Activated naive CD8-positive, alpha-beta T cell treated with anti-CD3 and anti-CD28 coated beads, Interleukin-2, amount 10 ng/mL, durations not matched to agents 7 days and 5 days (primary cell): ENCODE measurements around the gene EFNA2. TPM values are rescaled to one million over a fixed set of nuclear protein-coding genes. Genes with fewer than 3 reads are reported as not detected.

Experiments
- ATAC-seq: fragments of 150-1000 bp; cut with Tn5 transposase; one replicate; pipeline ENCODE4 v1.10.0; 2021; ENCODE audit warnings: low read depth, moderate library complexity
- POLR2A ChIA-PET: fragments of 350-600 bp; sonication (Branson Sonifier 250); formaldehyde crosslinking; loops from one replicate; lab custom pipeline; 2021; ENCODE audit warnings: antibody characterized with exemption; lab: Charles Lee
- DNase-seq: peaks from one replicate; pipeline ENCODE4 v3.0.0; 2021
- H3K27ac Mint-ChIP-seq: one replicate; pipeline ENCODE4 v1.8.0; 2022; ENCODE audit warnings: mild to moderate bottlenecking, mixed read lengths
- H3K27me3 Mint-ChIP-seq: one replicate; pipeline ENCODE4 v1.8.0; 2022; ENCODE audit warnings: mild to moderate bottlenecking, moderate library complexity, mixed read lengths
- H3K36me3 Mint-ChIP-seq: one replicate; pipeline ENCODE4 v1.8.0; 2021; ENCODE audit warnings: mild to moderate bottlenecking, mixed read lengths
- H3K4me1 Mint-ChIP-seq: one replicate; pipeline ENCODE4 v1.8.0; 2021; ENCODE audit warnings: mixed read lengths
- H3K4me3 Mint-ChIP-seq: one replicate; pipeline ENCODE4 v1.8.0; 2022; ENCODE audit warnings: mild to moderate bottlenecking, moderate library complexity, mixed read lengths
- H3K9me3 Mint-ChIP-seq: one replicate; pipeline ENCODE4 v1.8.0; 2021; ENCODE audit warnings: mixed read lengths
- total RNA-seq, 2 experiments: library from RNA; stranded (reverse); gene quantifications; one replicate each; pipeline ENCODE4 v1.2.3, GENCODE V29; 2021

EFNA2 gene
- total RNA-seq, 2 experiments from 2014 or later = not detected

DNA sequence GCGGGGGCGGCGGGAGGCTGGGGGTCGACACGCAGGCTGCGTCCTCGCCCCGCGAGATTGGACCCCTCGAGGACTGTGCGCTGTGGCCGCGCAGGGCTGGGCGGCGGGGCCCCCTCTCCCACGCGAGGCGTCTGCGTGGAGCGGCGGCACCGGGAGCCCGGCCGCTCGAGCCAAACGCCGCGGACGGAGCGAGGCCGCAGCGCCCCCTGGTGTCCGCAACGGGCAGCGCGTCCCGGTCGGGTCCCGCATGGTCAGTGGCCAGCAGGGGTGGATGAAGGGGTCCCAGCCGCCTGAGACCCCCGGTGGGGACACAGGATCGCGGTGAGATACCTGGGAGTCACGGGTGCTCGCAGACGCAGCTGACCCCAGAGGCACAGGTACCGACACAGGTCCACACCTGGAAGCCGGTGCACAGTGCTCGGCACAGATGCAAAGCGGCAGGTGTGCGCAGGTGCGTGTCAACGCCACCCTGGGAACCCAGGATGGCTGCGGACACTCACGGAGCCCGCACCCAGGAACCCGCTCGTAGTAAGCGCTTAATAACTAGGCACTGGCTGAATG is 18.7 kb upstream of the EFNA2 start:
- POLR2A ChIA-PET = interaction anchor here (1.2 to 6.8 kb wide), 7 partner anchors 9 to 163 kb away, joined by 4 to 385 read pairs (median 11); partner anchors contain the start of genes ATP5F1D, FAM174C, GPX4 and MIDN
- ATAC-seq (peak; percentile 5), DNase-seq (peak; percentile 91)
- Mint-ChIP-seq H3K9me3 (no peaks in the 10 kb centered on the region), H3K27ac (peak overlapping the region; percentile 56), H3K36me3 (peaks cover 22% of the 10 kb centered on the region), H3K4me3 (peak overlapping the region; percentile 69), H3K4me1 (peaks cover 39% of the 10 kb centered on the region), H3K27me3 (no peaks in the 10 kb centered on the region)

DNA sequence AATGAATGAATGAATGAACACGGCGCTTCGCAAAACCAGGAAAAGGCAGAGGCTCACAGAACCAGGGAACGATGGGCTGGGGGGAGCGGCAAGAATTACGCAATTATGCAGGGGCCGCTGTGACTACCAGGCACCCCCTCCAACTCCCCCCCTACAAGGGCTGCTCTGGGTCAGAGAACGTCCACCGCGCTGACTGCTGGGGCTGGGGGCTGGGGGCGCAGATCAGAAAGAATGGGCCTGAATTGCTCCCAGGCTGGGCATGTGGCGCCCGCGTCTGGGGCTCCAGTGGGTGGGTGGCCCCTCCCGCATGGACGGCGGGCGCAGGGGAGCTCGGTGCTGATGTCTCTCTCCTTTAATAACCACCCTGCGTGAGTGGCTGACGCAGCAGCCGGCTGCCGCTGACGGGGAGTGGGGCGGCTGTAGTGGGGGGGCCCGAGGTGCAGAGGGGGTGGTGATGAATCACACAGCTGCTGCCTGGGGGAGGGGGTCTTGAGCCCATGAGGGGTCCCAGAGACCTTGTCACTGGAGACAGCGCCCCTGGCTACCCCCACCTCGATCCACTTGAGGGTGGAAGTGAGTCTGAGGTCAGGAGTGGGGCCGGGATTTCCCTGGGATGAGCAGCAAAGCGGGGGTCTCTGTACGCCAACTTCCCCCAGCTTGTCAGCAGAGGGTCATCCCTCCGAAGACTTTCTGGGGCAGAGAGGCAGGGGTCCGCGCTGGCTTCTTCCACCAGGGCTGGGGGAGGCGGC is 18.0 kb upstream of the EFNA2 start:
- peak overlapping the region; percentile 56 for H3K27ac Mint-ChIP-seq
- DNase-seq = peak; percentile 43
- no peaks in the 10 kb centered on the region for H3K27me3 Mint-ChIP-seq
- peak overlapping the region; percentile 45 for H3K4me3 Mint-ChIP-seq
- no peak for ATAC-seq
- no peaks in the 10 kb centered on the region for H3K9me3 Mint-ChIP-seq
- peaks cover 43% of the 10 kb centered on the region for H3K4me1 Mint-ChIP-seq
- POLR2A ChIA-PET = interaction anchor here (2.2 to 6.8 kb wide), 4 partner anchors 8 to 24 kb away, joined by 8 to 385 read pairs (median 31); partner anchors contain the start of genes ATP5F1D and FAM174C
- H3K36me3 Mint-ChIP-seq = peaks cover 26% of the 10 kb centered on the region

DNA sequence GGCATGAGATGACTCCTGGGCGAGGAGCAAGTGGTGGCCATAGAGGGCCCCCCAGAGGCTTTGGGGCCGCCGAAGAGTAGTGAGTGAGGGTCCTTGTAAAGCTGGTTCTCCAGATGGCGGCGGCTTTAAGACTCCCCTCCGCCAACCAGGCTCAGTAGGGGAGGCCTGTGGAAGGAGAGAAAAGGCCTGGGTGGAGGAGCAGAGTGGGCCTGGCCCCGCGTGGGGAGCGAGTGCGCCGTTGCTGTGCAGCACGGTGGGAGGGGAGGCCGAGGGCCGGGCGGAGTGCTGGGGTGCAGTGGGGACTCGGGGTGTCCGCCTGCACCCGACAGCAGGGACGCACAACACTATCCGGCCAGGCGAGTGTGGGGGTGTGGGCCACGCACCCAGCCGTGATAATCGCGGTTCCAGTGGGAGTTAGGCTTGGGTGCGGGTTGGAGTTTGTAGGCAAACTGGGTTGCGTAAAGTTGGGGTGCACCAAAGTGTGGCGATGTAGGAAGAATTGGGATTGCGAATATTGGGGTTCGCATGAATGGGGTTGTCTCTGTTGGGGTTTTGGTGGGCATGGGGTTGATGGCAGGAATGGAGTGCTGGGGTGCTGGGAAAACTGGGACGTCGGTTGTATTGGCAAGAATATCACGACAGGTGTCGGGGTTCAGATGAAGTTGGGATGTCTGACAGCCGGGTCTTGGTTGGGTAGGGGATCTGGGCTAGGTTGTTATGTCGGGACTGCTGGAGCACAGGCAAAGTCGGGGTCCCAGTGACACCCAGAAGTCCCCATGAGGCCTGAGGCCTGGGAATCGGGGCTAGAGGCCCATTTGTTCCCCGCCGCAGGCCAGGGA is 17.2 kb upstream of the EFNA2 start:
- Mint-ChIP-seq H3K27me3 (no peaks in the 10 kb centered on the region), H3K27ac (peak overlapping the region; percentile 87), H3K9me3 (no peaks in the 10 kb centered on the region), H3K36me3 (peaks cover 30% of the 10 kb centered on the region), H3K4me1 (peaks cover 46% of the 10 kb centered on the region), H3K4me3 (peak overlapping the region; percentile 76)
- ATAC-seq (no peak), DNase-seq (peak; percentile 43)
- POLR2A ChIA-PET = interaction anchor here (0.5 to 6.8 kb wide), 49 partner anchors 9 to 1911 kb away, joined by 3 to 385 read pairs (median 5); partner anchors contain the start of genes ABCA7, ARHGAP45, ATP5F1D and CNN2

DNA sequence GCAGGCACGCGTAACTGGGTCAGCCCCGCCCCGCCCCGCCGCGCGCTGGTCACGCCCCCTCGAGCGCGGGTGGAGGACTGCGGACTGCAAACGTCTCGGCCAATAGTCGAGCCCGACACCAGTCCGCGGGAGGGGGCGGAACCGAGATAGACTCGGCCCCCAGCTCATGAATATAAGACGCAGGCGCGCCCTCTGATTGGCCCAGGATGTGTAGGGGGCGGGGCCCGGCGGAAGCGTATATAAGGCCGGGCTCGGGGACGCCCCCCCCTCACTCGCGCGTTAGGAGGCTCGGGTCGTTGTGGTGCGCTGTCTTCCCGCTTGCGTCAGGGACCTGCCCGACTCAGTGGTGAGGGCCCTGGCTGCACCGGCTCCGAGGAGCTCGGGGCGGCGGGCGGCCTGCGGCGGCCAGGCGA is 16.6 kb upstream of the EFNA2 start, which contains the start of gene CIRBP:
CIRBP (plus strand) TSS at position 268 of the 413 bp plus-strand sequence. CDS start 1,602 bp downstream, outside the sequence.
- H3K4me1 Mint-ChIP-seq = peaks cover 51% of the 10 kb centered on the region
- peaks cover 36% of the 10 kb centered on the region for H3K36me3 Mint-ChIP-seq

DNA sequence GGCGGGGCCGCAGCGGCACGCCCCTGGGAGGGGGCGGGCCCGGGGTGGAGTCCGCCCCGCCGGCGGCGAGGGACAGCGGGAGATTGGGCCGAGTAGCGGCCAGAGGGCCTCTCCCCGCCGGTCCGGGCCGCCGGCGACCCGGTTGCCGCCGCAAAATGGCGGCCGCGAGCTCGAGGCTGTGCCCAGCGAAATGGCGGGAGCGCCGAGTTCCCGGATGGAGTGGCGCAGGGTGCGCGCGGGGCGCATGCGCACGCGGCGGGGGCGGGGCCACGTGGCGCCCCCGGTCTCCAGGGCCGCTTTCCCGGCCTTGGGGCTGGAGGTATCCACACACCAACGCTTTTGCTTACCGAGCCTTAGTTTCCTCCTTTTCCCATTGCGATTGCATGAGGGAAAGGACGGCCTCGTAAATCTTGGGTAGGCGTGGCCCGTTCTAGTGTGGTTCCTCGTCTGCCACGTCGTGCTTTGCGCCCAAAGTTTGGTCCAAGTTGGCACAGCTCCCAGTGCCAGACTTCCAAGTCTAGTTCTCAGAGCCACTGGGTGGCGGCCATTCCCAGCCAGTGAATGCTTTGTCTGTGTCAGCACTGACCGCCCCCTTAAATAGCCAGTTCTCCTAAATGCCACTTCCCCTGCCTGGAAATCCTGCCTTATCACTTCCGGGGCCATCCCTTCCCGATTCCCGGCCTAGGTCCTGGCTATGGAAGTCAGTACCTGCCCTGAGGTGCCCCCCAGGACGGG is 16.0 kb upstream of the EFNA2 start:
- ATAC-seq = peak; percentile 33
- POLR2A ChIA-PET = interaction anchor here (0.6 to 6.8 kb wide), 40 partner anchors 8 to 1346 kb away, joined by 3 to 385 read pairs (median 5); partner anchors contain the start of genes ABCA7, ARHGAP45, ATP5F1D and CNN2
- H3K27ac Mint-ChIP-seq = peak overlapping the region; percentile 88

More for the DNA sequence above, 16.6 kb upstream of the EFNA2 start, which contains the start of gene CIRBP:
- POLR2A ChIA-PET = interaction anchor here (0.5 to 6.8 kb wide), 52 partner anchors 8 to 1911 kb away, joined by 3 to 385 read pairs (median 4); partner anchors contain the start of genes ABCA7, ARHGAP45, ATP5F1D and CNN2
- no peaks in the 10 kb centered on the region for H3K9me3 Mint-ChIP-seq
- H3K27ac Mint-ChIP-seq = peak within 1 kb of the TSS; percentile 88
- H3K27me3 Mint-ChIP-seq = no peaks in the 10 kb centered on the region
- peak; percentile 99 for DNase-seq
- peak; percentile 77 for ATAC-seq
- H3K4me3 Mint-ChIP-seq = peak within 1 kb of the TSS; percentile 94

DNA sequence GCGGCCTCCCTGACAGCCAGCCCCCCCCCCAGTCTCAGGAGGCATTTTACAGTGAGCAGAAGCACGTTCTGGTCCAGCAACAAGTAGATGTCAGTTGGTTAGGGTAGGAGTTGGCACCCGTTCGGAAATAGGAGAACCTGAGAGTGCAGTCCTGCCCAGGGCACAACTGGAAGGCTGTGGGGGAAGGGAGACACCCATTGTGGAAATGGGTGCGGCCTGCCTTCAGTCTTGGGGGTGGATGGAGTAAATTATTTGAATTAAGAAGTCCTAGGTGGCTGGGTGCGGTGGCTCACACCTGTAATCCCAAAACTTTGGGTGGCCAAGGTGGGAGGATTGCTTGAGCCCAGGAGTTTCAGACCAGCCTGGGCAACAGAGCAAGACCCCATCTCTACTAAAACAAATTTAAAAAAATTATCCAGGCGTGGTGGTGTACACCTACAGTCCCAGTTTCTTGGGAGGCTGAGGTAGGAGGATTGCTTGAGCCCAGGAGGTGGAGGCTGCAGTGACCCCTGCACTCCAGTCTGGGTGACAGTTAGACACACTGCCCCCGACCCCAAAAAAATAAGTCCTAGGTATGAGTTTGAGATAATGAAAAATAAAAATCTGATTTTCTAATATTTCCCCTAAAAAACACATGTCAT is 15.3 kb upstream of the EFNA2 start:
- H3K4me3 Mint-ChIP-seq = peak overlapping the region; percentile 94
- H3K4me1 Mint-ChIP-seq = peaks cover 47% of the 10 kb centered on the region
- ATAC-seq (no peak), DNase-seq (no peak)
- peak overlapping the region; percentile 88 for H3K27ac Mint-ChIP-seq
- H3K27me3 Mint-ChIP-seq = no peaks in the 10 kb centered on the region
- POLR2A ChIA-PET = interaction anchor here (1.3 to 6.8 kb wide), 6 partner anchors 16 to 336 kb away, joined by 5 to 385 read pairs (median 10); partner anchors contain the start of genes ABCA7 and ATP5F1D
- H3K36me3 Mint-ChIP-seq = peaks cover 36% of the 10 kb centered on the region
- no peaks in the 10 kb centered on the region for H3K9me3 Mint-ChIP-seq

More for the DNA sequence above, 16.0 kb upstream of the EFNA2 start:
- no peaks in the 10 kb centered on the region for H3K27me3 Mint-ChIP-seq
- no peaks in the 10 kb centered on the region for H3K9me3 Mint-ChIP-seq
- H3K4me3 Mint-ChIP-seq = peak overlapping the region; percentile 94
- peaks cover 51% of the 10 kb centered on the region for H3K4me1 Mint-ChIP-seq
- peaks cover 36% of the 10 kb centered on the region for H3K36me3 Mint-ChIP-seq
- peak; percentile 95 for DNase-seq

DNA sequence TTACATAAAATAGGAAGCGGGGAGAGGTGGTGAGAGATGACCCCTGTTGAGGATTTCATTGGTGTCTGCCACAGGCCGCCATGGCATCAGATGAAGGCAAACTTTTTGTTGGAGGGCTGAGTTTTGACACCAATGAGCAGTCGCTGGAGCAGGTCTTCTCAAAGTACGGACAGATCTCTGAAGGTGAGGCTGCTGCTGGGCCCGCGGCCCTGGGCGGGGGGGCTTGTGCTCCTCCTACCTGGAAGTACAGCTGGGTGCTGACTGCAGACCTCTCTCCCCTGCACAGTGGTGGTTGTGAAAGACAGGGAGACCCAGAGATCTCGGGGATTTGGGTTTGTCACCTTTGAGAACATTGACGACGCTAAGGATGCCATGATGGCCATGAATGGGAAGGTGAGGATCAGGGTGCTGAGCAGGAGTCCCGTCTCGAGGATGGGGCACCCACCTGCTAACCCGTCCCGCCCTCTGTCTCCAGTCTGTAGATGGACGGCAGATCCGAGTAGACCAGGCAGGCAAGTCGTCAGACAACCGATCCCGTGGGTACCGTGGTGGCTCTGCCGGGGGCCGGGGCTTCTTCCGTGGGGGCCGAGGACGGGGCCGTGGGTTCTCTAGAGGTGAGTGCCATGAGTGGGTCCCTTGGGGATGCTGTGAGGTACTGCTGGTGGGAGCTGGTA is 14.7 kb upstream of the EFNA2 start:
- ATAC-seq = no peak
- peaks cover 45% of the 10 kb centered on the region for H3K4me1 Mint-ChIP-seq

DNA sequence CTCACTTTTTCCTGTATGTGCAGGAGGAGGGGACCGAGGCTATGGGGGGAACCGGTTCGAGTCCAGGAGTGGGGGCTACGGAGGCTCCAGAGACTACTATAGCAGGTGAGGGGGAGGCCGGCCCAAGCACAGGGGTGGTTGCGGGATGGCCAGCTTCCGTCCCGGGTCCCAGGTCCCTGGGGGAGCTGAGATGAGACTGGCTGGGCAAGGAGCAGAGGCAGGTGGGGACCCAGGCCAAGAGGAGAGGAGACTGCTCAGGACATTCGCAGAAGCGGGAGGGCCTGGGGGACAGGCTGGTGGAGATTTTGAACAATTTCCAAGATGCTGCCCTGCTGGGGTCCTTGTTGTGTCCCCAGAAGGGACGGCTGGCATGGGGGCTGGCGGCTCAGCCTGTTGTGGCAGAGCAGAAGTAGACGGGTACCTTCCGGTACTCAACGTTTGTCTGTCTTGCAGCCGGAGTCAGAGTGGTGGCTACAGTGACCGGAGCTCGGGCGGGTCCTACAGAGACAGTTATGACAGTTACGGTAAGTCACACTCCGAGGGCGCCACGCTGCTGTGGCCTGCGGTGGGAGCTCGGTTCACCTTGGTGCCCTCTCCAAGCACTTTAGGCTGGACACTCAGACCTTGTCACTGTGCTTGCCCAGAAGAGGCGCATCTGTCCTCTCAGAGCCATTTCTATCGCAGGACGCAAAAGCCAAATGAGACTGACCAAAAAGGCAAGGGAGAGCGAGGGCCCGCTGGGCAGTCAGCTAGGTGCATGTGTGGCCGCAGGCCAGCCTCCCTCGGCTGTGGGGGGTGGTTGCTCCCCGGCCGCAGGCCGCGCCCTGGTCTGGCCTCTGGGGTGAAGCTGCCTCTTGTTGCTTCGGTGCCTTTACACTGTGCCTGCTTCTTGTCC is 13.9 kb upstream of the EFNA2 start:
- no peaks in the 10 kb centered on the region for H3K27me3 Mint-ChIP-seq
- H3K9me3 Mint-ChIP-seq = no peaks in the 10 kb centered on the region
- ATAC-seq (no peak), DNase-seq (no peak)
- peak overlapping the region; percentile 94 for H3K4me3 Mint-ChIP-seq
- H3K27ac Mint-ChIP-seq = peak overlapping the region; percentile 88
- POLR2A ChIA-PET = interaction anchor here (1.6 to 1.9 kb wide), 2 partner anchors 10 to 27 kb away, joined by 5 to 7 read pairs; no protein-coding TSS in a partner anchor
- peaks cover 48% of the 10 kb centered on the region for H3K4me1 Mint-ChIP-seq
- peaks cover 37% of the 10 kb centered on the region for H3K36me3 Mint-ChIP-seq

More for the DNA sequence above, 14.7 kb upstream of the EFNA2 start:
- Mint-ChIP-seq H3K9me3 (no peaks in the 10 kb centered on the region), H3K4me3 (peak overlapping the region; percentile 94), H3K36me3 (peaks cover 36% of the 10 kb centered on the region), H3K27ac (peak overlapping the region; percentile 88), H3K27me3 (no peaks in the 10 kb centered on the region)
- DNase-seq = no peak
- POLR2A ChIA-PET = interaction anchor here (1.6 to 1.9 kb wide), 2 partner anchors 9 to 27 kb away, joined by 5 to 7 read pairs; no protein-coding TSS in a partner anchor

DNA sequence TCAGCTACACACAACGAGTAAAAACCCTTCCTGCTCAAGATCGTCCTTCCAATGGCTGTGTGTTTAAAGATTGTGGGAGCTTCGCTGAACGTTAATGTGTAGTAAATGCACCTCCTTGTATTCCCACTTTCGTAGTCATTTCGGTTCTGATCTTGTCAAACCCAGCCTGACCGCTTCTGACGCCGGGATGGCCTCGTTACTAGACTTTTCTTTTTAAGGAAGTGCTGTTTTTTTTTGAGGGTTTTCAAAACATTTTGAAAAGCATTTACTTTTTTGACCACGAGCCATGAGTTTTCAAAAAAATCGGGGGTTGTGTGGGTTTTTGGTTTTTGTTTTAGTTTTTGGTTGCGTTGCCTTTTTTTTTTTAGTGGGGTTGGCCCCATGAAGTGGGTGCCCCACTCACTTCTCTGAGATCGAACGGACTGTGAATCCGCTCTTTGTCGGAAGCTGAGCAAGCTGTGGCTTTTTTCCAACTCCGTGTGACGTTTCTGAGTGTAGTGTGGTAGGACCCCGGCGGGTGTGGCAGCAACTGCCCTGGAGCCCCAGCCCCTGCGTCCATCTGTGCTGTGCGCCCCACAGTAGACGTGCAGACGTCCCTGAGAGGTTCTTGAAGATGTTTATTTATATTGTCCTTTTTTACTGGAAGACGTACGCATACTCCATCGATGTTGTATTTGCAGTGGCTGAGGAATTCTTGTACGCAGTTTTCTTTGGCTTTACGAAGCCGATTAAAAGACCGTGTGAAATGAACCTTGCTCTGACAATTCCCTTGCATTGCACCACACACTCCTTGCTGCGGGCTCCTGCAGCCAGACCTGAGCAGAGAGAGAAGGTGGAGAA is 13.0 kb upstream of the EFNA2 start:
- H3K27me3 Mint-ChIP-seq = no peaks in the 10 kb centered on the region
- H3K36me3 Mint-ChIP-seq = peaks cover 38% of the 10 kb centered on the region
- peak overlapping the region; percentile 47 for H3K4me3 Mint-ChIP-seq
- H3K27ac Mint-ChIP-seq = peak overlapping the region; percentile 48
- DNase-seq = no peak
- POLR2A ChIA-PET = interaction anchor here (1.1 to 1.9 kb wide), 4 partner anchors 11 to 206 kb away, joined by 3 to 7 read pairs (median 4); partner anchors contain the start of gene ARHGAP45
- no peaks in the 10 kb centered on the region for H3K9me3 Mint-ChIP-seq
- ATAC-seq = no peak
- peaks cover 48% of the 10 kb centered on the region for H3K4me1 Mint-ChIP-seq
